Activated CD8-positive, alpha-beta memory T cell treated with anti-CD3 and anti-CD28 coated beads, Interleukin-2, amount 50 U/mL, for 1 hour (primary cell): Measurements from ENCODE around the gene GRM7.

Source experiments
- DNase-seq: peaks from one replicate; pipeline ENCODE4 v3.0.0-alpha.2; 2020; ENCODE audit errors: extremely low read depth

Gene GRM7

GRCh38 chr3:7581831-7582230, 720.9 kb downstream of the GRM7 start:
- DNase-seq: no peak

GRCh38 chr3:7585052-7585451, 724.1 kb downstream of the GRM7 start:
- DNase-seq: no peak

- no peak for DNase-seq
These were observed 727.3 kb downstream of the GRM7 start for GRCh38 chr3:7588236-7588635.

GRCh38 chr3:7589526-7589925, 728.6 kb downstream of the GRM7 start:
- DNase-seq: no peak

GRCh38 chr3:7602297-7602696, 741.4 kb downstream of the GRM7 start:
- DNase-seq: no peak

- no peak for DNase-seq
These were observed 746.2 kb downstream of the GRM7 start for GRCh38 chr3:7607083-7607482.

GRCh38 chr3:7607676-7608075, 746.8 kb downstream of the GRM7 start:
- DNase-seq: no peak

- DNase-seq: no peak
These were observed 749.7 kb downstream of the GRM7 start for GRCh38 chr3:7610634-7611033.

- no peak for DNase-seq
These were observed 754.1 kb downstream of the GRM7 start for GRCh38 chr3:7615043-7615442.

GRCh38 chr3:7618606-7619005, 757.7 kb downstream of the GRM7 start:
- no peak for DNase-seq

- no peak for DNase-seq
These were observed 759.5 kb downstream of the GRM7 start for GRCh38 chr3:7620401-7620800.

- DNase-seq: no peak
These were observed 760.2 kb downstream of the GRM7 start for GRCh38 chr3:7621046-7621630.

- no peak for DNase-seq
These were observed 760.7 kb downstream of the GRM7 start for GRCh38 chr3:7621651-7622050.

- DNase-seq: no peak
These were observed 764.1 kb downstream of the GRM7 start for GRCh38 chr3:7625021-7625420.

GRCh38 chr3:7630351-7630911, 769.5 kb downstream of the GRM7 start:
- no peak for DNase-seq

- DNase-seq: no peak
These were observed 770.0 kb downstream of the GRM7 start for GRCh38 chr3:7630925-7631324.

GRCh38 chr3:7632305-7632704, 771.4 kb downstream of the GRM7 start:
- DNase-seq: no peak

- DNase-seq: no peak
These were observed 776.8 kb downstream of the GRM7 start for GRCh38 chr3:7637694-7638093.

- DNase-seq: no peak
These were observed 777.2 kb downstream of the GRM7 start for GRCh38 chr3:7638103-7638502.

GRCh38 chr3:7640787-7641186, 779.9 kb downstream of the GRM7 start:
- DNase-seq: no peak

- DNase-seq: no peak
These were observed 785.9 kb downstream of the GRM7 start for GRCh38 chr3:7646851-7647250.

GRCh38 chr3:7650466-7650865, 789.6 kb downstream of the GRM7 start:
- no peak for DNase-seq

- no peak for DNase-seq
These were observed 790.4 kb downstream of the GRM7 start for GRCh38 chr3:7651274-7651673.
